GM21723 (cell line): ENCODE measurements around the gene CTTN.

Experiments
- ATAC-seq: cut with Tn5 transposase; IDR thresholded peaks from one replicate; pipeline ENCODE4 v1.9.1; 2021; ENCODE audit warnings: mild to moderate bottlenecking, moderate library complexity; ENCODE audit not compliant: unreplicated experiment

The CTTN gene

DNA sequence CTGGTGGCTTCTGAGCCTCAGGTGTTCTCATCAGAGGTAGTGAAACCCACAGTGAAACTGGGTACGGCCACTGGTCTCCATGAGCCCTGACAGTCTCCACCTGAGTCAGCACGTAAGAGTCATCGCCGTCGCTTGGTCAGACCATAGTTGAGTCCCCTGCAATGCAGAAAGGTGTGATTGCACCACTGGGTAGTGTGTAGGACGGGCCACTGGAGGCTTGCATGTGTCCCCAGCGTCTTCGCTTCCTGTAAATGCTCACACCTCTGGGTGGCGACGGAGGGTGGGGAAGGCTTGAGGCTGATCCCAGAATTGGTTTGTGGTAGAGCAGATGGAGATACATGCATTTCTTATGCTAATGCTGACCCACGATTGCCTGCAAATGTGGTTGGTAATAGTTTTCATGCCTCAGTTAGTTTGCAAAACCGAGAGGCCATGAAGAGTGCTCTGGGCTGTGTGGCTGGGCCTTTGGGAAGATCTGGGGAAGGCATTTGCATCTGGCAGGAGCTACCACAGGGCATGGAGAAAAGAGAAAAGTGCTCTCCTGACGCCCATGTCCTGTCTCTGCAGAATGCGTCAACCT lies 26.5 kb downstream of the CTTN start:
- ATAC-seq, result no peak

DNA sequence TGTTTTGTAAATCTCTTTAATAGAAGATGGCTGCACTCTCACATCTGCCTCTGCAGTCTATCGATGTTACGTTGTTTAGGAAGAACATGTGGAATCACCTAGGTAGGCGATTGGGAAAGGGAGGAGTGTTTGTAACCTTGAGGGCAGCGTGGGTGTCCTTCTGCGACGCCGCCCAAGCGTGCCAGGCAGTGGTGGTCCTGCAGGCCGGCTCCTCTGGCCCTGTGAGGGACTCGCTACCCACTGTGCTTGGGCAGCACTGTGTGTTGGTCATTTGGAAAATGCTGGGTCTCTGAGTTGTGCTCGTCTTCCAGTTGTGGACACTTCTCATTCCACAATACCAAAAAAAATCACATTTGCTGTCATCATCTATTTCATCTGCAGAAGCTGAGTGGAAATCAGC lies 29.1 kb downstream of the CTTN start:
- ATAC-seq, result no peak

DNA sequence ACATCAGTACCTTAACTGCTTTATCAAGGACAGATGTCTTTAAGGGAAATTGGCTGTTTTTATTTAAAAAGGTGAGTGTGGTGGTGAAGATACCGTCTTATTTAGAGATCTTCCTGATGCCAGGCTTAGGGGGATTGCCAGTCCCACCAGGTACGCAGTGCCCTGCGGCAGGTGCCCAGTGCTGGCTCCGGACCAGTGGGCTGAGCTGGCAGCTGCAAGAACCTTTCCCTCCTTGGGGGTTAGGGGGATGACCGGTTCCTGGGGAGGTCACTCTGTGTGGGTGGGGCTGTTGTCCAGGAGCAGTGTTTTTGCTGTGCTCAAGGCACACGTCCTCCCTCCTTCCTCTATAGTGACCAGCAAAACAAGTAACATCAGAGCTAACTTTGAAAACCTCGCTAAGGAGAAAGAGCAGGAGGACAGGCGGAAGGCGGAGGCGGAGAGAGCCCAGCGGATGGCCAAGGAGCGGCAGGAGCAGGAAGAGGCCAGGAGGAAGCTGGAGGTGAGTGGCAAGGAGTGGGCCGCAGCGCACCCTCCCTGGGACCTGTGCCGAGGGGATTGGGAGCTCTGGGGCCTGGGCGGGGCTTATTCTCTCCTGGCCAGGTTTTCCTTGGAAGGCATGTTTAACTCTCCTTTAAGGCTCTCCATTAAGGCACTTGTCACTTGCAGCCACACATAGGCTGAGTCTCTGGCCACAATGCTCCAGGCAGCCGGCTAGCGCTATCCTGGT lies 30.5 kb downstream of the CTTN start:
- no peak for ATAC-seq

DNA sequence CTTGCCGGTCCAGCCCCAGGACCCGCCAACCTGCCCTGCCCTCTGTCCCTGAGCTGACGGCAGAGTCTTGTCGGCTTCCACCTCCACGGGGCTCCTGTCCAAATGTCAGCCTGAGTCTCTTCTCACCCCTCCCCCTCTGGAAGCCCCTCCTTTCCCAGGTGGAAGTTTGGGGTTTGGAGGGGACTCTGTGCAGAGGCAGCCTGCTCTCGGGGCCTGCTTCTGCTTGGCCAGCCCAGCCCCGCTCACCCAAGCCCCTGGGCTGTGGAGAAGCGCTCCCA lies 31.0 kb downstream of the CTTN start:
- no peak for ATAC-seq

DNA sequence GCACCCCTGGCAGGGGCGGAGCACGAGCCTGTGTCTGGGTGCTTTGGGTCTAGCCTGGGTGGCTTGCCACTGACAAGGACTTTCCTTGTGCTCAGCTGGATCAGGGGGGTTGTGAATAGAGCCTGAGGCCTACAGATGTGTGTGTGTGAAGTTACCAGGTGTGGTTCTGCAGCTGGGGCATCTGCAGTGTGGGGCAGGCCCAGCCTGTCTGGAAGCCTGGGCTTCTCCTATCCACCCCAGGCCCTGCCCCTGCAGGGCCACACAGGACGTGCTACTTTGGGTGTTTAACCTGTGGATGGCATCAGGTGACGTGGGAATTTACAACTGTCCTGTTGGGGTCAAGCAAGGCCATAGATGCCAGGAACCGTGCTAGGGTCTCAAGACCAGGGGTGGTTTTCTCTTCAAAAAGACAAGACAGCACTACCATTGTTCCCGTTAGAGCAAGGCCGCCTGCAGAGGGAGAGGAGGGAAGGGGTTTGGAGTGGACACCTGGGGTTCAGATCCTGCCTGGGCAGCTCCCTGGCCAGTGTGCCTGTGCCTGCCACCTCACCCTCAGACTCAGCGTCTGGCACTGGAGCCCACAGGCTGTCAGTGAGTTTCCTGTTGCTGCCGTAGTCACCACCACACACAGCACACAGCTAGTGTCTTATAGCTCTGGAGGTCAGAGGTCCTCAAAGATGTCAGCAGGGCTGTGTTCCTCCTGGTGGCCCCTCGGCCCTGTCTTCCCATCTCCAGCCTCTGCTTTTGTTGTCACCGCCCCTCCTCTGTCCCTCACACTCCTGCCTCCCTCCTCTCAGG lies 31.6 kb downstream of the CTTN start:
- no peak for ATAC-seq

DNA sequence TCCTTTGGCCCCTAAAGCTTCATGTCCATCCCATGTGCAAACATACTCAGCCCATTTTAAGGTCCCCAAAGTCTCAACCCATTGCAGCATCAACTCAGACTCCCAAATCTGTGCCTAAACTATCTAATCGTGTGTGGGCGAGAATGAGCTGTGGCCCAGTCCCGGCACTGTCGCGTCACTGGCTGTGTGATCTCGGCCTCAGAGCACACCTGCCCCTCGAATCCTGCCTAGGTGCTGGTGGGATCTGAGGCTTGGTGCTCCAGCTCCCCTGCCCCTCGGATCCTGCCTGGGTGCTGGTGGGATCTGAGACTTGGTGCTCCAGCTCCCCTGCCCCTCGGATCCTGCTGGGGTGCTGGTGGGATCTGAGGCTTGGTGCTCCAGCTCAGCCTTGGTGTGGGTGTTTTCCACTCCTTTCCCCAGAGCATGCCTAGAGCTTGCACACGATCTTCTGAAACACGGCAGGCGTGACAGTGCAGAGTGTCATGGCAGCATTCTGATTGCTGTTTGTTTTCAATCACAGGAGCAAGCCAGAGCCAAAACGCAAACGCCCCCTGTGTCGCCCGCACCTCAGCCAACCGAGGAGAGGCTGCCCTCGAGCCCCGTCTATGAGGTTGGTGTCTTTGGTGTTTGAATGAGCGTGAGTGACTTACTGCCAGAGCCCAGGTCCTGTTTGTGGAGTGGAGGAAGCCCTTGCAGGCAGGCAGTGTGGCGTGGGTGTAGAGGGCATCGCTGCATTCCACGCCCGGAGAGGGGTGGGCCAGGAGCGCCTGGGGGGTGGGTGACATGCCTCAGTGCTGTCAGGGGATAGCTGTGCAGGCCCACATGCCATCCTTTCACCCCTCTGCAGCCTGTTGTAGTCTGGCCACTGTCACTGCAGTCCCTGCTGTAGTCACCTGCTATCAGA lies 32.6 kb downstream of the CTTN start:
- no peak for ATAC-seq

DNA sequence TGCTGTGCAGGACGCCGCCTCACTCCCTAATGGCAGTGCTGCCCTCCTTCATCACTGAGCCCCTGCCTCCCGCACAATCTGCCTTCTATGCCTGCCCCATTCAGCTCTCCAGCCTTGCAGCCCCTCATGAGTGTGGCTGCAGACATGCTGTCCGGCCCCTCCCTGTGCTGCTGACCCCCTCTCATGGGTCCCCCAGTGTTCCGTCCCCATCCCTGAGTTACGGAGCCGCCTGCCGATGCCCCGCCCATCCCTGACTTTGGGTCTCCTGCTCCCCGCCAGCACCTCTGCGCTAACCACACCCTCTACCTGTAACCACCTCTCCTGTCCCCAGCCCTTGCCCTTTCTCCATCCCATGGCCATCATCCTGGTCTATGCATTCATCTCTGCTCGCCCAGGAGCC lies 33.3 kb downstream of the CTTN start:
- no peak for ATAC-seq

DNA sequence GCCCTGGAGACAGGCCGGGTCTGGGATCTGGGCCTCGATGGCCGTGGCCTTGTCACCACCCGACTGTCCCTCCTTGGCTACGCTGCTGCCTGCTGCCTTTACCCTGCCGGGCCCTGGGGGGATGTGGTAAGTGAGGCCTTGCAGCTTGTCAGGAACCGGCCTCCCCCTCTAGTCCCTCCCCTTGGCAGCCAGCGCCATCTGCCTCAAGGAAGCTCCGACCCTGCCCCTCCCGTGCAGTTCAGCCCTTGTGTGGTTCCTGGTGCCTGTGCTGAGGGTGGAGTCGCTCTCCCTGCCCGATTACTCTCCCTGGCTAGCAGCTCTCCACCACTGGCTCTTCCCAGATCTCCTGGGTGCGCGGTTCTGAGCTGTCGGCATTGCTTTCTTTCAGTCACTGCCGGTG lies 33.7 kb downstream of the CTTN start:
- no peak for ATAC-seq

DNA sequence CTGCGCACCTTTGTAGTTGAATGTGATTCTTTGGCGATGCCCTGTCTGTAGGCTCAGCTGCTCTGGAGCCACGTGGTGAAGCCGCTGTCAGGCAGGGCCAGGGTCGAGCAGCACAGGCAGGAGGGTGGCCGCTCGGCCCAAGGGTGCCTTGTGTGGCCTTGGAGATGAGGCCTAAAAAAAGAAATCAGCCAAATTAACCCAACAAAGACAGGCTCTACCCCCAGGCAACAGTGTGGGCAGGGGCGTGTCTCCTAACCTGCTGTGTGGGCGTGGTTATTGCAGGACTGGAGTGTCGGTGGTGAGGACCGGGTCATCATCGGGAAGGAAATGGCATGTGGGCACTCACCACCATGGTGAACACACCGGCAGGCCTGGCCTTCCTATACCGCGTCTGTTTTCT lies 34.3 kb downstream of the CTTN start:
- no peak for ATAC-seq

DNA sequence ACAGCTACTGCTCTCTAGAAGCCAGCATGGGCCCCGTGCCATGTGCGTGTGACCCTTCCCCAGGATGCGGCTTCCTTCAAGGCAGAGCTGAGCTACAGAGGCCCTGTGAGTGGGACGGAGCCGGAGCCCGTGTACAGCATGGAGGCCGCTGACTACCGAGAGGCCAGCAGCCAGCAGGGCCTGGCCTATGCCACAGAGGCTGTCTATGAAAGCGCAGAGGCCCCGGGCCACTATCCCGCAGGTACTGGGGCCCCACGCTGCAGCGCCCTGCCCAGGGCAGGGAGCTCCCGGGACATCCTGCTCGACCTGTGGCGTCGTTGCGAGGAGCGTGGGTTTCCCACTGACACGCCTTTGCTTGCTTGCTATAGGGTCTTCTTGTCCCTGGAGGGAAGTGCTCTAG lies 34.7 kb downstream of the CTTN start:
- no peak for ATAC-seq

DNA sequence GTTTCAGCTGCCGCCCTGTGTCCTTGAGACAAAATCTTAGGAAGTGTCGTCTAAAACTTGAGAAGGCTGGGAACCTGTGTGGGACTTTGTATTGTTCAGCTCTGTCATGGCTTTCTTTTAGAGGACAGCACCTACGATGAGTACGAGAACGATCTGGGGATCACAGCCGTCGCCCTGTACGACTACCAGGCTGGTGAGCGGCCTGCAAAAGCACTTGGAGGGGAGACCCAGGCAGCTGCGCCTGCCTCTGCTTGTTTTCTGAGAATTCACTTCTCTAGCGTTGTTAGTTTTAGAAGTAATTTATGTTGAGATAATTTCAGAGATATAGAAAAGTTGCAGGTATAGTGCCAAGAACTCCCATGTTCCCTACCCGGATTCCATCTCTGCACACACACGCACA lies 35.2 kb downstream of the CTTN start:
- ATAC-seq, result no peak

DNA sequence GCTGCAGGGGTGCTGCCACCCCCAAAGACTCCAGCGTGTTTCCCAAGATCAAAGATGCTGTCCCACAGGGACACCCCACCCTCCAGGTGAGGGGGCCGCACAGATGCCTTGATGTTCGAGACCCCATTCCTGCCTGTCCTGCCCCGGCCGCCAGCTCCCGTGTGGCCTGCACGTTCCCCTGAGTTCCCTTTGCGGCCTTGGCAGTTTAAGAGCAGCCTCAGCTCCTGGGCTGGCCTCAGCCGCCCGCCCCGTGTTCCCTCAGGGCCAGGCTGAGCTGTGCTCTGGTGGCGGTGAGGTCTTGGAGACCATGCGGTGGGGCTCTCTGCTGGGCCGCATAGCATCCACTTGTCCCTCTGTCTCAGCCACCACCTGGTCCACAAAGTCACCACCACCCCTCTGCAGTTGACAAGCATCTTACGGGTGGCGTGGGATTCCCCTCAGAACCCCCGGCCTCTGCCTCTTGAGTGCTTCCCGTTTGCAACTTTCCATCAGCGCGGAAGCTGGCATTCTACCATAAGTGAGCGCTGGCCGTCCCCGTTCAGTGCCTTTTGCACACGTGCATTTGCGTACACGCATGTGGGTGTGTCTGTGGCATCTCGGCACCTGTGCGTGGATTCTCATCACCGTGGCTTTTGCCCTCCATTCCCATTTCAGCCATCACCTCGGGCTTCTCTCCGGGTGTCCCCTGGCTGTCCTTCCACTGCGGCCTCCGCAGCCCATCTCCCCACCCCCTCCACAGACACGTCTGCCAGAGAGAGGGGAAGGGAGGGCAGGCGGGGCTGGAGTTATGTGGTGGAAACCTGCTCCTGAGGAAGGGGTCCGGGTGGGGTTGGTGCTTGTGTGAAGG lies 35.9 kb downstream of the CTTN start:
- no peak for ATAC-seq

DNA sequence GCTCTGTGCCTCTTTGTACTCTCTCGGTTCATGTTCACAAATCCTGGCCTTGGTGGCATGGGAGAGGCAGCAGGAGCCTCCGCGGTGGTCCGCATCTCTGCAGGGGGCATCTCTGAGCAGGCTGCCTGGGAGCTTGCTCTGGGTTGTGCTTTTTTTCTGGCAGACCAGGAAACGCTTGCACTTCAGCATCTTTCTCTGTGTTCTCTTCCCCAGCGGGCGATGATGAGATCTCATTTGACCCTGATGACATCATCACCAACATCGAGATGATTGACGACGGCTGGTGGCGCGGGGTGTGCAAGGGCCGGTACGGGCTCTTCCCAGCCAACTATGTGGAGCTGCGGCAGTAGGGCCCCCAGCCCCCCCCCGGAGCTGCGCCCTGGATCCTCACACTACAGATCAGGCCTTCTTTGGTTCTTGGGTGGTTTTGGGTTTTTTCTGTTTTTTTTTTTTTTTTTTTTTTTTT lies 36.5 kb downstream of the CTTN start:
- ATAC-seq, result no peak

DNA sequence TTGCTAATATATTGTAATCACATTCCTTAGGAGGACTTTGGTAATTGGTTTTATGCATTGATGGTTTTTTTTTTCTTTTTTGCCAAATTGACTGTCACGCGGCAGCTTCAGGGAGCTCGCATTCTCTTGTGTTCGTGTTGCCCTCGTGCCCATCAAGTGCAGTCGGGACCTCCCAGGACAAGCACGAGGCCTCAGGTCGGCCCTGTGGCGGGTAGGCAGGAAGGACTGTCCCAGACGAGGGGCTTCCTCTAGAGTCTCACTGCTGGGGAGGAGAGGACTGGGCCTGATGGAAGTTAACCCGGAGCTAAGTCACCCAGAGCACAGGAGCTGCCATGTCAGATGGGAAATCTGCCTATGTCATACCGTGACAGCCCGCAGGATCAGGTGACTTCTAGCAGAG lies 37.0 kb downstream of the CTTN start:
- no peak for ATAC-seq

DNA sequence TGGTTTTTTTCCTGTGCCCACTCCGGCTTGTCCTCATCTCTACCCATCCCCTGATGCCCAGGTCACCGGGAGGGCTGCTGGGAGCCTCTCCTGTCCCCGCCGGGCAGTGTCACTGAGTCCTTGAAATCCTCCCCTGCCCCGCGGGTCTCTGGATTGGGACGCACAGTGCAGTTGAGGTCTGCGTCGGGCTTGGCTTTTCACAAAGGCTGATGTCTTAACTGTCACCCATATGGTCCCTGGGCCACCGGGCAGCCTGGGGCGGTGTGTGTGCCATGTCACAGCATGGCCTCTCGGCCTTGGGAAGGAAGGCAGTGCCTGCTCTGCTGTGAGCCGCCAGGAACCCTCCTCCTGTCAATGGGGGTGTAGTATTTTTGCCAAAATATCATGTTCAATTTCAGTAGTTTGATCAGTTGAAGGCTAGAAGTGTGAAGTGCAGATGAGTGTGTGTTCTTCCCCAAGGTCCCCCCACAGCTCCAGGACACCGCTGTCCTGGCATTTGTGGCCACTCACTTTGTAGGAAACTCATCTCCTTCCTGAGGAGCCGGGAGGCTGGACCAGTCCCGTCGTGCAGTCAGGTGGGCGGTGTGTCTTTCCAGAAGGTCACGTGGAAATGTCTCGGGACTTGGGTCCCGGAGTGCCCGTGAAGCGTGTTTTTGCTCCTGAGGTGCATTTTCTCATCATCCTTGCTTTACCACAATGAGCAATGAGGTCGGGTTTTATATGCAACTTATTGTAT lies 37.6 kb downstream of the CTTN start:
- ATAC-seq, result no peak

DNA sequence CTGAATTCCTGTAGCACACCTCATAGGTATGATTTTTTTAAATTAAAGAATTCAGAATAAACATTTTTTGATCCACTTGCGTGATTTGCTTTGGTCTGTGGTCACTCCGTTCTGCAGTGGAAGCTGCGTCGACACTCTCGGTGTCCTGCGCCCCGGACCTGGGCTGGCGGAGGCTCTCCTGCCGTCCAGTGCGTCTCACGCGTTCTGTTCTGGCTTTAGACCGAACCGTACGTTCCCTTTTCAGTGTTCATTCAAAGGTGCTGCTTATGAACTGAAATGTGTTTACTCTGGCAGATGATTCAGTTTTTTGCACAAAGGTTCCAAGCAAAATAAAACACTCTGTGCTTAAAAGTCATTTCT lies 38.2 kb downstream of the CTTN start:
- no peak for ATAC-seq

DNA sequence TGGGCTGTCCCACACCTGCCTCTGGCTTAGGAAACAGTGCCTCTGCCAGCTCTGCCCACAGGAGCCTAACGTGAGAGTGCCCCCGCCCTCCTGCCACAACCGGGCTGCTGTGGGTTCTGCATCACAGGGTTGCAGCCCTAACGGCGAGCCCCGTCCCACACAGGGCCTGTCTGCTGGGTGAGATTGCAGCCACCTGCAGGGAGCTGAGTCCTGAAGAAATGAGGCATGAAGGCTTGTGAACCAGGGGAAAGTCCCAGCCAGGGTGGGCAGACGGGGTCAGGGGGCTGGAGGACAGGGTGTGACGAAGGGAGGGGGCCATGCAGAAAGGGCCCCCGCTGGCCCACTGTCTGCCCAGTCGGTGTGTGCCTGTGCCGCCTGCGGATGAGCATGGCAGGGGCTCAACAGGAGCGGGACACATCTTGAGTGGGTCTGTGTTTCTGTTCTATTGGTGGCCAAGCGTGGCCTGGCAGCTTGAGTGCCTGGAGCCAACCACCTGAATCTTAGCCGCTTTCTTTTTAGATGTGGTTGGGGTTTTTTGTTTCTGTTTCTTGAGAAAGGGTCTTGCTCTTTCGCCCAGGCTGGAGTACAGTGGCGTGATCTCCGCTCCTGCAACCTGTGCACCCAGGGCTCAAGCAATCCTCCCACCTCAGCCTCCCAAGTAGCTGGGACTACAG lies 38.9 kb downstream of the CTTN start:
- ATAC-seq, result no peak

DNA sequence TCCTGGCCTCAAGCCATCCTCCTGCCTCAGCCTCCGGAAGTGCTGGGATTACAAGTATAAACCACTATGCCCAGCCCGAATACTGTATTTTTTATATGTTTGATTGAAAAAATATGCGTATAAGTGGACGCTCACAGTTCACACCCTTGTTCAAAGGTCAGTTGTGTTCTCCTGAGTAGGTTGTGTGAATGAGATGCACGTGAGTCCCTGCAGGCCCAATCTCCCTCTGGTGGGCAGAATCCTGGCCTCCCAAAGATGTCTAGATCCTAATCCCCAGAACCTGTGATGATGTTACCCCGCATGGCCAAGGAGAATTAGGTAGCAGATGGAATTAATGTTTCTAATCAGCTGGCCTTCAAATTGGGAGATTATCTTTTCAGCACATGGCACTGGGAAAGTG lies 41.9 kb downstream of the CTTN start:
- no peak for ATAC-seq

DNA sequence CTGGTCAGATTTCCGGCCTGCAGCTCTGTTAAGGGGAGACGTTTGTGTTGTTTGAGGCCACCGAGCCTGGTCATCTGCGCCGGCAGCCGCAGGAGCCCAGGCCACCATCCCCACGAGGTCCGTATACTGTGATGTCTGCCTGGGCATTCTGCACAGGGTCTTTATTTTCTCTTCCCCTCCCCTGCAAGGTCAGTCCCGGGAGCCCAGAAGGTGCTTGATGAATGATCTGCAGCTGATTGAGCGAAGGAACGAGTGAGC lies 45.4 kb downstream of the CTTN start:
- ATAC-seq, result no peak

DNA sequence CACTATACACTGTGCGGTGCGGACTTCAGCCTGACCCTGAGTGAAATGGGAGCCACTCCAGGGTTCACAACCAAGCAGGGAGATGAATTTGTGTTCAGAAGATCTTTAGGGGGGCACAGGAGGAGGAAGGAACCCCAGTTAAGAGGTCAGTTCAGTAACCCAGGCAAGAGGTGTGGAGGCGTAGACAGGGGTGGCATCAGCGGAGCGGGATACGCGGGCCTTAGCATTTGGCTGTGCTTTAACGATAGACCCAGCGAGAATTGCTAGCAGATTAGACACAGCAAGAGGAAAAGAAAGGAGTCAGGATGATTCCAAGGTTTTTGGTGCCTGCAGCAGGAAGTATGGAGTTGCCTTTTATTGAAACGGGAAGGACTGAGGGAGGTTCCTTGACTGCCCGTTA lies 46.8 kb downstream of the CTTN start:
- ATAC-seq, result no peak
